Measurements from ENCODE around the gene PLA2G4C. TPM values are rescaled to one million over a fixed set of nuclear protein-coding genes. Genes with fewer than 3 reads are reported as not detected.
"Not testable (repeated sequence)": the region's sequence is repeated elsewhere in the genome, so short reads cannot be mapped to it uniquely, and the experiment has no call there.

PLA2G4C gene
- total and polyA plus RNA-seq, 2 experiments from 2014 or later, result 2.9 to 3.4 TPM

- TF ChIP-seq, protein P1, sequence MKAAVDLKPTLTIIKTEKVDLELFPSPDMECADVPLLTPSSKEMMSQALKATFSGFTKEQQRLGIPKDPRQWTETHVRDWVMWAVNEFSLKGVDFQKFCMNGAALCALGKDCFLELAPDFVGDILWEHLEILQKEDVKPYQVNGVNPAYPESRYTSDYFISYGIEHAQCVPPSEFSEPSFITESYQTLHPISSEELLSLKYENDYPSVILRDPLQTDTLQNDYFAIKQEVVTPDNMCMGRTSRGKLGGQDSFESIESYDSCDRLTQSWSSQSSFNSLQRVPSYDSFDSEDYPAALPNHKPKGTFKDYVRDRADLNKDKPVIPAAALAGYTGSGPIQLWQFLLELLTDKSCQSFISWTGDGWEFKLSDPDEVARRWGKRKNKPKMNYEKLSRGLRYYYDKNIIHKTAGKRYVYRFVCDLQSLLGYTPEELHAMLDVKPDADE (IDR thresholded peaks at IDR 0.05), result no peak
- TF ChIP-seq ZNF114 (CRISPR knock-in tag; IDR thresholded peaks at IDR 0.05), result no peak
- TF ChIP-seq POLR2AphosphoS5 (IDR thresholded peaks at IDR 0.05; ENCODE audit: low read depth), result no peak
- no peak for TF ChIP-seq STAT1 (IDR thresholded peaks at IDR 0.05; ENCODE audit: unreplicated experiment)
- TF ChIP-seq CREB1 (CRISPR knock-in tag; IDR thresholded peaks at IDR 0.05; ENCODE audit: low read depth), result no peak
- TF ChIP-seq ZNF331 (CRISPR knock-in tag; IDR thresholded peaks at IDR 0.05; ENCODE audit: low read depth), result no peak
- no peak for TF ChIP-seq EZH2phosphoT487 (IDR thresholded peaks at IDR 0.05; ENCODE audit: unreplicated experiment)
- no peak for TF ChIP-seq EZH2 (IDR thresholded peaks at IDR 0.05; ENCODE audit: low read depth, unreplicated experiment)
- TF ChIP-seq NANOG (IDR thresholded peaks at IDR 0.05; ENCODE audit: borderline replicate concordance), result no peak
- TF ChIP-seq, protein P2, sequence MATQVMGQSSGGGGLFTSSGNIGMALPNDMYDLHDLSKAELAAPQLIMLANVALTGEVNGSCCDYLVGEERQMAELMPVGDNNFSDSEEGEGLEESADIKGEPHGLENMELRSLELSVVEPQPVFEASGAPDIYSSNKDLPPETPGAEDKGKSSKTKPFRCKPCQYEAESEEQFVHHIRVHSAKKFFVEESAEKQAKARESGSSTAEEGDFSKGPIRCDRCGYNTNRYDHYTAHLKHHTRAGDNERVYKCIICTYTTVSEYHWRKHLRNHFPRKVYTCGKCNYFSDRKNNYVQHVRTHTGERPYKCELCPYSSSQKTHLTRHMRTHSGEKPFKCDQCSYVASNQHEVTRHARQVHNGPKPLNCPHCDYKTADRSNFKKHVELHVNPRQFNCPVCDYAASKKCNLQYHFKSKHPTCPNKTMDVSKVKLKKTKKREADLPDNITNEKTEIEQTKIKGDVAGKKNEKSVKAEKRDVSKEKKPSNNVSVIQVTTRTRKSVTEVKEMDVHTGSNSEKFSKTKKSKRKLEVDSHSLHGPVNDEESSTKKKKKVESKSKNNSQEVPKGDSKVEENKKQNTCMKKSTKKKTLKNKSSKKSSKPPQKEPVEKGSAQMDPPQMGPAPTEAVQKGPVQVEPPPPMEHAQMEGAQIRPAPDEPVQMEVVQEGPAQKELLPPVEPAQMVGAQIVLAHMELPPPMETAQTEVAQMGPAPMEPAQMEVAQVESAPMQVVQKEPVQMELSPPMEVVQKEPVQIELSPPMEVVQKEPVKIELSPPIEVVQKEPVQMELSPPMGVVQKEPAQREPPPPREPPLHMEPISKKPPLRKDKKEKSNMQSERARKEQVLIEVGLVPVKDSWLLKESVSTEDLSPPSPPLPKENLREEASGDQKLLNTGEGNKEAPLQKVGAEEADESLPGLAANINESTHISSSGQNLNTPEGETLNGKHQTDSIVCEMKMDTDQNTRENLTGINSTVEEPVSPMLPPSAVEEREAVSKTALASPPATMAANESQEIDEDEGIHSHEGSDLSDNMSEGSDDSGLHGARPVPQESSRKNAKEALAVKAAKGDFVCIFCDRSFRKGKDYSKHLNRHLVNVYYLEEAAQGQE (IDR thresholded peaks at IDR 0.05; ENCODE audit: unreplicated experiment), result no peak
- TF ChIP-seq JUNB (IDR thresholded peaks at IDR 0.05; ENCODE audit: unreplicated experiment), result no peak
Observed at GRCh38 chr19:48085076-48085475, 25.5 kb downstream of the PLA2G4C start (continued).

DNA sequence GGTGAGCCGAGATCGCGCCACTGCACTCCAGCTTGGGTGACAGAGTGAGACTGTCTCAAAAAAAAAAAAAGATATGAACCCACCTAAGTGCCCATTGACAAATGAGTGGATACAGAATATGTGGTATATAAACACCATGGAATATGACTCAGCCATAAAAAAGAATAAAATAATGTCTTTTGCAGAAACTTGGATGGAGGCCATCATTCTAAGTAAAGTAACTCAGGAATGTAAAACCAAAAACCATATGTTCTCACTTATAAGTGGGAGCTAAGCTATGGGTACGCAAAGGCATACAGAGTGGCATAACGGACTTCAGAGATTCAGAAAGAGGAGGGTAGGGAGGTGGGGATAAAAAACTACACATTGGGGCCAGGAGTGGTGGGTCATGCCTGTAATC is 29.5 kb downstream of the PLA2G4C start:
- peaks cover 10% of the 10 kb centered on the region for H3K27me3 Mint-ChIP-seq (ENCODE audit: insufficient read depth, low read depth, poor library complexity)
- Histone ChIP-seq H3K27me3 (ENCODE audit: insufficient read depth) (no peaks in the 10 kb centered on the region), H3K36me3 (ENCODE audit: insufficient read depth) (no peaks in the 10 kb centered on the region), H3K4me3 (no peak overlapping the region), H2AFZ (no peak overlapping the region), H3K4me2 (no peak overlapping the region), H3K4me1 (ENCODE audit: insufficient read depth) (no peaks in the 10 kb centered on the region), H3F3A (replicated peaks; ENCODE audit: low read depth) (no peaks in the 10 kb centered on the region), H3K9me2 (ENCODE audit: insufficient read depth) (no peaks in the 10 kb centered on the region), H3K27ac (ENCODE audit: low read depth) (no peak overlapping the region), H4K20me1 (replicated peaks; ENCODE audit: insufficient read depth) (no peaks in the 10 kb centered on the region), H3K79me2 (replicated peaks; ENCODE audit: insufficient read depth) (no peaks in the 10 kb centered on the region)
- H3K4me3 Mint-ChIP-seq, result no peak overlapping the region
- no peak for TF ChIP-seq POLR2AphosphoS5 (IDR thresholded peaks at IDR 0.05; ENCODE audit: low read depth)
- no peak for TF ChIP-seq STAT1 (IDR thresholded peaks at IDR 0.05; ENCODE audit: unreplicated experiment)
- no peak for TF ChIP-seq CTCF (conservative IDR thresholded peaks at IDR 0.05; ENCODE audit: low read depth in 2 of 2)
- TF ChIP-seq, protein P2 (IDR thresholded peaks at IDR 0.05; ENCODE audit: unreplicated experiment), result no peak
- TF ChIP-seq EZH2phosphoT487 (IDR thresholded peaks at IDR 0.05; ENCODE audit: unreplicated experiment), result no peak
- TF ChIP-seq EZH2 (IDR thresholded peaks at IDR 0.05; ENCODE audit: low read depth, unreplicated experiment), result no peak
- TF ChIP-seq CREB1 (CRISPR knock-in tag; IDR thresholded peaks at IDR 0.05; ENCODE audit: low read depth), result no peak
- no peak for TF ChIP-seq ZNF114 (CRISPR knock-in tag; IDR thresholded peaks at IDR 0.05)
- no peak for TF ChIP-seq ZNF331 (CRISPR knock-in tag; IDR thresholded peaks at IDR 0.05; ENCODE audit: low read depth)
- TF ChIP-seq JUNB (IDR thresholded peaks at IDR 0.05; ENCODE audit: unreplicated experiment), result no peak
- H3K9me3 Mint-ChIP-seq, result no peaks in the 10 kb centered on the region
- no peak for DNase-seq (ENCODE audit: low spot score)
- H3K27ac Mint-ChIP-seq, result no peak overlapping the region
- no peaks in the 10 kb centered on the region; the same call in 2 of the 3 replicates for H3K36me3 Mint-ChIP-seq (ENCODE audit: low read depth)
- no peaks in the 10 kb centered on the region for H3K4me1 Mint-ChIP-seq
- ATAC-seq, result no peak

- H3K36me3 ChIP-seq (ENCODE audit: insufficient read depth); H3K27ac ChIP-seq (ENCODE audit: low read depth); H3K9me3 Mint-ChIP-seq; H3K27me3 ChIP-seq (ENCODE audit: insufficient read depth); DNase-seq (ENCODE audit: low spot score); H3K27me3 Mint-ChIP-seq (ENCODE audit: insufficient read depth, low read depth, poor library complexity); H4K20me1 ChIP-seq (replicated peaks; ENCODE audit: insufficient read depth); H3K36me3 Mint-ChIP-seq (ENCODE audit: low read depth); H3K4me3 ChIP-seq; H3K27ac Mint-ChIP-seq; H2AFZ ChIP-seq; H3K9me2 ChIP-seq (ENCODE audit: insufficient read depth); H3F3A ChIP-seq (replicated peaks; ENCODE audit: low read depth); H3K4me1 Mint-ChIP-seq; H3K4me3 Mint-ChIP-seq; H3K4me2 ChIP-seq; H3K4me1 ChIP-seq (ENCODE audit: insufficient read depth); ATAC-seq; H3K79me2 ChIP-seq (replicated peaks; ENCODE audit: insufficient read depth): not testable (repeated sequence)
Observed at GRCh38 chr19:48070177-48070769, 40.3 kb downstream of the PLA2G4C start.

Data from GM23338 (cell line).